GM12878 (cell line): ENCODE data around the gene TMEM182.

Experiments
- EZH2 ChIP-seq: IDR thresholded peaks from 2 replicates; pipeline ENCODE4 v1.6.1; 2012; ENCODE audit warnings: low read depth, mild to moderate bottlenecking, control low read depth, inconsistent platforms, low read length, borderline replicate concordance; ENCODE audit not compliant: control insufficient read depth
- GABPA ChIP-seq: IDR thresholded peaks from 2 replicates; pipeline ENCODE4 v1.6.1; 2014; ENCODE audit warnings: antibody characterized with exemption, low read depth, mild to moderate bottlenecking, inconsistent platforms
- MXI1 ChIP-seq: fragments of 150-350 bp; IDR thresholded peaks from 2 replicates; pipeline ENCODE4 v1.6.1; 2011; ENCODE audit warnings: low read depth, mild to moderate bottlenecking, inconsistent platforms, low read length, improper control_type of control experiment
- PAX8 ChIP-seq: fragments of 450-650 bp; IDR thresholded peaks from 2 replicates; pipeline ENCODE4 v1.6.1; 2017; ENCODE audit warnings: mild to moderate bottlenecking, moderate library complexity
- POLR2A ChIP-seq: IDR thresholded peaks from 2 replicates; pipeline ENCODE4 v1.6.1; 2011; ENCODE audit warnings: low read depth, mild to moderate bottlenecking, low read length
- POLR2AphosphoS5 ChIP-seq: IDR thresholded peaks from 2 replicates; pipeline ENCODE4 v1.6.1; 2011; ENCODE audit warnings: mild to moderate bottlenecking, low read length, inconsistent platforms
- RAD21 ChIP-seq: IDR thresholded peaks from 2 replicates; pipeline ENCODE4 v1.6.1; 2011; ENCODE audit warnings: mild to moderate bottlenecking, low read depth, low read length, moderate library complexity; ENCODE audit not compliant: insufficient read depth
- RBBP5 ChIP-seq: fragments of 200-600 bp; sonication (generic); conservative IDR thresholded peaks from 2 replicates; pipeline ENCODE4 v1.6.1; 2016
- TAF1 ChIP-seq: IDR thresholded peaks from 2 replicates; pipeline ENCODE4 v1.6.1; 2011; ENCODE audit warnings: mild to moderate bottlenecking, low read depth, low read length, borderline replicate concordance
- TCF7 ChIP-seq: IDR thresholded peaks from 2 replicates; pipeline ENCODE4 v1.6.1; 2014; ENCODE audit warnings: antibody characterized with exemption, borderline replicate concordance
- ZBTB4 ChIP-seq: fragments of 450-650 bp; formaldehyde crosslinking; IDR thresholded peaks from 2 replicates; pipeline ENCODE4 v1.4.0; 2022; ENCODE audit warnings: mild to moderate bottlenecking, moderate library complexity
- ZNF217 ChIP-seq: fragments of 450-650 bp; IDR thresholded peaks from 2 replicates; pipeline ENCODE4 v1.6.1; 2017; ENCODE audit warnings: antibody characterized with exemption, mild to moderate bottlenecking
- TF ChIP-seq, protein P1 (sequence below), 3 experiments: IDR thresholded peaks in 2 of 3; conservative IDR thresholded peaks in 1 of 3; 2 replicates each; pipeline ENCODE4 v1.5.1; 2011; ENCODE audit warnings: low read depth in 3 of 3, low read length in 3 of 3, mild to moderate bottlenecking in 3 of 3, control low read depth in 2 of 3, moderate library complexity in 2 of 3, inconsistent platforms in 1 of 3, mixed read lengths in 1 of 3; ENCODE audit not compliant: control insufficient read depth in 2 of 3, insufficient read depth in 1 of 3; ENCODE audit errors: extremely low read depth in 1 of 3

DNA sequence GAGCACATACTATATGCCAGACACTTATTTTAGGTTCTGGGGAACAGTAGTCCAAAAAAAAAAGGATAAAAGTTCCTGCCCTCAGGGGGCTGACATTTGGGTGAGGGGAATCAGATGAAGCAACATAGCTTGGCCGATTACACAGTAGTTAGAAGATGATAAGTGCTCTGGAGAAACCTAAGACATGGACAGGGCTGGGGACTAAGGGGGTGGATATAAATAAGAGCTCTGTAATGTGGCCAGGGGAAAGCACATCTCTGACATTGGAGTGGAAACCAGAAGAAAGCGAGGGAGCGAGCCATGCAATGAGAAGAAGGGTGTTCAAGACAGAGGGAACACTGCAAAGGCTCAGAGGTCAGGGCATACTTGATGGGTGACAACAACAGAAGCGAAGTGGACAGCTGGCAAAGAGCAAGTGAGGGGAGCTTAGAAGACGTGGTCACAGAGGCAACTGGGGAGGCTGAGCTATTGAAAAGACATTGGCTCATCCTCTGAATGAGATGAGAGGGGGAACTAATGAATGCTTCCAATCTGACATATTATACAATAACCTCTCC, 11.4 kb downstream of the TMEM182 start:
- TF ChIP-seq GABPA (no peak), RBBP5 (no peak), MXI1 (no peak), ZNF217 (no peak), TCF7 (no peak), ZBTB4 (CRISPR knock-in tag) (no peak), TAF1 (no peak), PAX8 (no peak), POLR2AphosphoS5 (no peak), POLR2A (no peak), RAD21 (no peak), EZH2 (no peak)
- TF ChIP-seq, protein P1, sequence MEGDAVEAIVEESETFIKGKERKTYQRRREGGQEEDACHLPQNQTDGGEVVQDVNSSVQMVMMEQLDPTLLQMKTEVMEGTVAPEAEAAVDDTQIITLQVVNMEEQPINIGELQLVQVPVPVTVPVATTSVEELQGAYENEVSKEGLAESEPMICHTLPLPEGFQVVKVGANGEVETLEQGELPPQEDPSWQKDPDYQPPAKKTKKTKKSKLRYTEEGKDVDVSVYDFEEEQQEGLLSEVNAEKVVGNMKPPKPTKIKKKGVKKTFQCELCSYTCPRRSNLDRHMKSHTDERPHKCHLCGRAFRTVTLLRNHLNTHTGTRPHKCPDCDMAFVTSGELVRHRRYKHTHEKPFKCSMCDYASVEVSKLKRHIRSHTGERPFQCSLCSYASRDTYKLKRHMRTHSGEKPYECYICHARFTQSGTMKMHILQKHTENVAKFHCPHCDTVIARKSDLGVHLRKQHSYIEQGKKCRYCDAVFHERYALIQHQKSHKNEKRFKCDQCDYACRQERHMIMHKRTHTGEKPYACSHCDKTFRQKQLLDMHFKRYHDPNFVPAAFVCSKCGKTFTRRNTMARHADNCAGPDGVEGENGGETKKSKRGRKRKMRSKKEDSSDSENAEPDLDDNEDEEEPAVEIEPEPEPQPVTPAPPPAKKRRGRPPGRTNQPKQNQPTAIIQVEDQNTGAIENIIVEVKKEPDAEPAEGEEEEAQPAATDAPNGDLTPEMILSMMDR (IDR thresholded peaks at IDR 0.05 in 2 of 3, conservative IDR thresholded peaks at IDR 0.05 in 1 of 3; ENCODE audit: control insufficient read depth in 2 of 3, extremely low read depth in 1 of 3, insufficient read depth in 1 of 3, low read depth in 3 of 3, low read length in 3 of 3) = no peak
